HepG2 (cell line): ENCODE measurements around the gene EFNA4. TPM values are rescaled to one million over a fixed set of nuclear protein-coding genes. Genes with fewer than 3 reads are reported as not detected.
A peak's percentile ranks its signal among the peaks of the same experiment; 100 is the strongest.

Experiments used
- ARID4A ChIP-seq: sonication (generic); formaldehyde crosslinking; IDR thresholded peaks from 2 replicates; pipeline ENCODE4 v1.5.0; 2020; ENCODE audit warnings: mild to moderate bottlenecking, missing genetic modification reagents, borderline replicate concordance
- HHEX ChIP-seq: IDR thresholded peaks from 2 replicates; pipeline ENCODE4 v1.6.1; 2016; ENCODE audit warnings: control low read depth
- HMGA1 ChIP-seq: sonication (generic); formaldehyde crosslinking; conservative IDR thresholded peaks from 2 replicates; pipeline ENCODE4 v1.4.0; 2020; ENCODE audit warnings: missing genetic modification reagents
- JUNB ChIP-seq: sonication (generic); formaldehyde crosslinking; IDR thresholded peaks from 2 replicates; pipeline ENCODE4 v1.8.0; 2022; ENCODE audit warnings: missing genetic modification reagents, mild to moderate bottlenecking, borderline replicate concordance
- MYPOP ChIP-seq: sonication (generic); formaldehyde crosslinking; IDR thresholded peaks from 2 replicates; pipeline ENCODE4 v1.8.1; 2023; ENCODE audit warnings: mild to moderate bottlenecking, moderate library complexity, missing genetic modification reagents
- NR0B2 ChIP-seq: sonication (generic); formaldehyde crosslinking; IDR thresholded peaks from 2 replicates; pipeline ENCODE4 v1.4.0; 2020; ENCODE audit warnings: mild to moderate bottlenecking, missing genetic modification reagents
- POLR2AphosphoS2 ChIP-seq: IDR thresholded peaks from 2 replicates; pipeline ENCODE4 v1.6.1; 2011; ENCODE audit warnings: low read depth, low read length, improper control_type of control experiment
- SMAD1 ChIP-seq: sonication (generic); formaldehyde crosslinking; IDR thresholded peaks from 2 replicates; pipeline ENCODE4 v1.4.0; 2020; ENCODE audit warnings: missing genetic modification reagents, low read depth, mild to moderate bottlenecking, borderline replicate concordance
- SOX6 ChIP-seq, 2 experiments: fragments of 450-650 bp in 1 of 2; sonication (generic) in 1 of 2; formaldehyde crosslinking in 1 of 2; IDR thresholded peaks; 2 replicates each; pipeline versions ENCODE4 v1.4.0 to v1.6.1; 2017 to 2020; ENCODE audit warnings: antibody characterized with exemption in 1 of 2, mild to moderate bottlenecking in 1 of 2, missing genetic modification reagents in 1 of 2
- SPEN ChIP-seq: sonication (generic); formaldehyde crosslinking; IDR thresholded peaks from 2 replicates; pipeline ENCODE4 v1.5.1; 2020; ENCODE audit warnings: low read depth, mild to moderate bottlenecking, missing genetic modification reagents
- YY1 ChIP-seq: IDR thresholded peaks from 2 replicates; pipeline ENCODE4 v1.6.1; 2011; ENCODE audit warnings: low read length, low read depth, moderate library complexity, mild to moderate bottlenecking; ENCODE audit not compliant: insufficient read depth, insufficient replicate concordance
- ZBTB26 ChIP-seq: IDR thresholded peaks from 2 replicates; pipeline ENCODE4 v1.6.1; 2016; ENCODE audit warnings: missing compliant biosample characterization, missing genetic modification reagents, borderline replicate concordance
- ZBTB7B ChIP-seq: sonication (generic); formaldehyde crosslinking; IDR thresholded peaks from 2 replicates; pipeline ENCODE4 v1.4.0; 2020; ENCODE audit warnings: missing genetic modification reagents
- ZNF709 ChIP-seq: sonication (generic); formaldehyde crosslinking; IDR thresholded peaks from 2 replicates; pipeline ENCODE4 v1.5.0; 2020; ENCODE audit warnings: mild to moderate bottlenecking, missing genetic modification reagents
- ZSCAN21 ChIP-seq: sonication (generic); formaldehyde crosslinking; IDR thresholded peaks from 2 replicates; pipeline ENCODE4 v1.8.0; 2022; ENCODE audit warnings: mild to moderate bottlenecking, missing genetic modification reagents, moderate library complexity, borderline replicate concordance
- polyA plus RNA-seq, 8 experiments: library from polyadenylated mRNA; depleted of rRNA in 3 of 8; stranded (reverse) in 7 of 8; unstranded in 1 of 8; fragments of >200 nt; fragmentation: Illumina TruSeq in 4 of 8; extraction: Trizol in 4 of 8; gene quantifications; 2 replicates each; pipeline versions ENCODE4 v1.2.1 to v1.2.3, GENCODE V29; 2011 to 2016; ENCODE audit warnings: low read depth in 4 of 8, missing spikeins in 1 of 8, mixed read lengths in 1 of 8; ENCODE audit not compliant: insufficient read depth in 1 of 8
- total RNA-seq, 5 experiments: library from RNA; depleted of rRNA; stranded (reverse); fragments of >200 nt; fragmentation: Illumina TruSeq; extraction: Trizol; gene quantifications; 2 replicates each; pipeline ENCODE4 v1.2.3, GENCODE V29; 2016; ENCODE audit warnings: low read depth in 1 of 5
- TF ChIP-seq, protein P1 (sequence below): sonication (generic); formaldehyde crosslinking; IDR thresholded peaks from 2 replicates; pipeline ENCODE4 v1.4.0; 2020; ENCODE audit warnings: missing genetic modification reagents
- TF ChIP-seq, protein P2 (sequence below): IDR thresholded peaks from 2 replicates; pipeline ENCODE4 v1.6.1; 2016; ENCODE audit warnings: control low read depth

The EFNA4 gene
- total and polyA plus RNA-seq, 2 of the 13 experiments (the other 11 are each of a cell fraction or from before 2014, with no cell fraction given), result 12.0 to 17.2 TPM

DNA sequence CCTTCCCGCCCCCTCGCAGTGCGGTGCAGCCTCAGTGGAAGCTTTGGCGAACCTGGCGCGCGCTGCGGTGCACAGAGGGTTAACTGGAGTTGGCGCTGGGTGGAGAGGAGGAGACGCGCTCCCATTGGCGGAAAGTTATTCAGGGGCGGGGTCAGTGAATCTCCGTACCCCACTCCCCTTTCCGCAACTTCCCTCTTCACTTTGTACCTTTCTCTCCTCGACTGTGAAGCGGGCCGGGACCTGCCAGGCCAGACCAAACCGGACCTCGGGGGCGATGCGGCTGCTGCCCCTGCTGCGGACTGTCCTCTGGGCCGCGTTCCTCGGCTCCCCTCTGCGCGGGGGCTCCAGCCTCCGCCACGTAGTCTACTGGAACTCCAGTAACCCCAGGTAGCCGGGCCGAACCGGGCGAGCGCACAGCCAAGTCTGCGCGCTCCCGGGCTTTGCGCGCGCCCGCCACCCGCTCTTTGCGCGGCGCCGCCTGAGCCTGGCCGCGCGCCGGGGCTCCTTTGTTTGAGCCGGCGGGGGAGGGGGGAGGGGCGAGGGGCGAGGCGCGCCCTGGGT, at the start of gene EFNA4 (continued):
- no peak for TF ChIP-seq ZBTB26 (CRISPR knock-in tag)
- peak; percentile 53; the same call in 1 of the 2 replicates for TF ChIP-seq SPEN (CRISPR knock-in tag)
- peak; percentile 55 for TF ChIP-seq ZSCAN21 (CRISPR knock-in tag)
- TF ChIP-seq NR0B2 (CRISPR knock-in tag), result no peak
- TF ChIP-seq SMAD1 (CRISPR knock-in tag), result 0 out of 2 replicates have a peak, but pooled peaks have one; percentile 68
- peak; percentile 57; the same call in 1 of the 2 replicates for TF ChIP-seq MYPOP (CRISPR knock-in tag)
- TF ChIP-seq ARID4A, result peak; percentile 68; the same call in 1 of the 2 replicates
- 0 out of 2 replicates have a peak, but pooled peaks have one; percentile 40 for TF ChIP-seq ZNF709
- no peak for TF ChIP-seq JUNB
- TF ChIP-seq, protein P1, sequence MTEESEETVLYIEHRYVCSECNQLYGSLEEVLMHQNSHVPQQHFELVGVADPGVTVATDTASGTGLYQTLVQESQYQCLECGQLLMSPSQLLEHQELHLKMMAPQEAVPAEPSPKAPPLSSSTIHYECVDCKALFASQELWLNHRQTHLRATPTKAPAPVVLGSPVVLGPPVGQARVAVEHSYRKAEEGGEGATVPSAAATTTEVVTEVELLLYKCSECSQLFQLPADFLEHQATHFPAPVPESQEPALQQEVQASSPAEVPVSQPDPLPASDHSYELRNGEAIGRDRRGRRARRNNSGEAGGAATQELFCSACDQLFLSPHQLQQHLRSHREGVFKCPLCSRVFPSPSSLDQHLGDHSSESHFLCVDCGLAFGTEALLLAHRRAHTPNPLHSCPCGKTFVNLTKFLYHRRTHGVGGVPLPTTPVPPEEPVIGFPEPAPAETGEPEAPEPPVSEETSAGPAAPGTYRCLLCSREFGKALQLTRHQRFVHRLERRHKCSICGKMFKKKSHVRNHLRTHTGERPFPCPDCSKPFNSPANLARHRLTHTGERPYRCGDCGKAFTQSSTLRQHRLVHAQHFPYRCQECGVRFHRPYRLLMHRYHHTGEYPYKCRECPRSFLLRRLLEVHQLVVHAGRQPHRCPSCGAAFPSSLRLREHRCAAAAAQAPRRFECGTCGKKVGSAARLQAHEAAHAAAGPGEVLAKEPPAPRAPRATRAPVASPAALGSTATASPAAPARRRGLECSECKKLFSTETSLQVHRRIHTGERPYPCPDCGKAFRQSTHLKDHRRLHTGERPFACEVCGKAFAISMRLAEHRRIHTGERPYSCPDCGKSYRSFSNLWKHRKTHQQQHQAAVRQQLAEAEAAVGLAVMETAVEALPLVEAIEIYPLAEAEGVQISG, result peak; percentile 46; the same call in 1 of the 2 replicates
- TF ChIP-seq YY1, result no peak
- TF ChIP-seq POLR2AphosphoS2, result no peak
- no peak for TF ChIP-seq SOX6 (IDR thresholded peaks at IDR 0.05)
- no peak; the same call in 1 of the 2 replicates for TF ChIP-seq SOX6 (CRISPR knock-in tag; IDR thresholded peaks at IDR 0.05)
- no peak for TF ChIP-seq HHEX (CRISPR knock-in tag)
- TF ChIP-seq ZBTB7B (CRISPR knock-in tag), result no peak
- TF ChIP-seq, protein P2, sequence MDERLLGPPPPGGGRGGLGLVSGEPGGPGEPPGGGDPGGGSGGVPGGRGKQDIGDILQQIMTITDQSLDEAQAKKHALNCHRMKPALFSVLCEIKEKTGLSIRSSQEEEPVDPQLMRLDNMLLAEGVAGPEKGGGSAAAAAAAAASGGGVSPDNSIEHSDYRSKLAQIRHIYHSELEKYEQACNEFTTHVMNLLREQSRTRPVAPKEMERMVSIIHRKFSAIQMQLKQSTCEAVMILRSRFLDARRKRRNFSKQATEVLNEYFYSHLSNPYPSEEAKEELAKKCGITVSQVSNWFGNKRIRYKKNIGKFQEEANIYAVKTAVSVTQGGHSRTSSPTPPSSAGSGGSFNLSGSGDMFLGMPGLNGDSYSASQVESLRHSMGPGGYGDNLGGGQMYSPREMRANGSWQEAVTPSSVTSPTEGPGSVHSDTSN, result no peak
- no peak for TF ChIP-seq HMGA1
